Activated CD4-positive, alpha-beta T cell treated with anti-CD3 and anti-CD28 coated beads, Interleukin-2, amount 50 U/mL, for 48 hours (primary cell): ENCODE data around the gene ECD.

Experiments used
- DNase-seq, 2 experiments: peaks; one replicate each; pipeline ENCODE4 v3.0.0-alpha.2; 2020

ECD gene

DNA sequence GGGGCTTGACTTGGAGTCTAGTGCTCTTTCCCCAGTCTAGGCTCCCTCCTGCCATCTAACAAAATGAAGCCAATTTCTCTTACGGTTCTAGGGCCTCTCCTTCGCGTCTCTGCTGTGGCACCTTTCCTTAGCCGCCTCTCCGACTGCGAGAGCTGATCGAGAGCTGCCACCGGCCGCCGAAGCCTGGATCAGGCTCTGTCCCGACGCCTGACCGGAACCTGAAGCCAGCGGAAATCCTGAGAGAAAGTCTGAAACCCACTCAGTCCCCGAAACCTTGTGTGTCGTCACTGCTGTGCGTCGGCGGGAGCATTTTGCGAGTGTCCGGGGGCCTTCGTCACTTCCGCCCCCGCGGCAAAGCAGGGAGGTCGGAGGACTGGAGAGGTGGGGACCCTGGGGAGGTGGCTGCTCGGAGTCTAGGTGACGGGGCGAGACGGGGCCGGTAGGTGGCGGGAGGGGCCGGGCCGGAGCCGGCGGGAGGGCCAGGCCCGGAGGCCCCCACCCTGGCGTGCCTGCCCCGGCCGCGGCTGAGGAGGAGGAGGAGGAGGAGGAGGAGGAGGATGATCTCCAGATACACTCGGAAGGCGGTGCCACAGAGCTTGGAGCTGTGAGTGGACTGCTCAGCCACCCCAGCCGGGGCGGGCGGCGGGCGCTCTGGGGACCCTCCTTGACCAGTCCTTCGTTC is at the start of gene ECD, which contains the start of gene FAM149B1:
Gene ECD, minus strand, starts transcription at position 226 of the 682 bp plus-strand sequence. CDS start 4,071 bp downstream, outside the sequence.
Gene FAM149B1, plus strand, starts transcription at position 337 of the 682 bp plus-strand sequence. Its CDS starts 221 bp downstream, at position 558.
- peak; percentile 94 to 95 for DNase-seq

DNA sequence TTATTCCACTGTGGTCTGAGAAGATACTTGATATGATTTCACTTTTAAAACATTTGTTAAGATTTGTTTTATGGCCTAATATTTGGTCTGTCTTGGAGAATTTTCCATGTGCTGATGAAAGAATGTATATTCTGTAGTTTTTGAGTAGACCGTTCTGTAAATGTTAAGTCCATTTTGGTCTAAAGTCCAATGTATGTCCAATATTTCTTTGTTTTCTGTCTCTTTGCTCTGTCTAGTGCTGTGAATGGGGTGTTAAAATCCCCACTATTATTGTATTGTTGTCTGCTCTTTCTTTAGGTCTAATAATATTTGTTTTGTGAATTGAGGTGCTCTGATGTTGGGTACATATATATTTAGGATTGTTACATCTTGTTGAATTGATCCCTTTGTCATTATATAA is 47.9 kb upstream of the ECD start:
- no peak for DNase-seq

- no peak for DNase-seq
Observed at GRCh38 chr10:73211106-73211811, 43.5 kb upstream of the ECD start.

DNA sequence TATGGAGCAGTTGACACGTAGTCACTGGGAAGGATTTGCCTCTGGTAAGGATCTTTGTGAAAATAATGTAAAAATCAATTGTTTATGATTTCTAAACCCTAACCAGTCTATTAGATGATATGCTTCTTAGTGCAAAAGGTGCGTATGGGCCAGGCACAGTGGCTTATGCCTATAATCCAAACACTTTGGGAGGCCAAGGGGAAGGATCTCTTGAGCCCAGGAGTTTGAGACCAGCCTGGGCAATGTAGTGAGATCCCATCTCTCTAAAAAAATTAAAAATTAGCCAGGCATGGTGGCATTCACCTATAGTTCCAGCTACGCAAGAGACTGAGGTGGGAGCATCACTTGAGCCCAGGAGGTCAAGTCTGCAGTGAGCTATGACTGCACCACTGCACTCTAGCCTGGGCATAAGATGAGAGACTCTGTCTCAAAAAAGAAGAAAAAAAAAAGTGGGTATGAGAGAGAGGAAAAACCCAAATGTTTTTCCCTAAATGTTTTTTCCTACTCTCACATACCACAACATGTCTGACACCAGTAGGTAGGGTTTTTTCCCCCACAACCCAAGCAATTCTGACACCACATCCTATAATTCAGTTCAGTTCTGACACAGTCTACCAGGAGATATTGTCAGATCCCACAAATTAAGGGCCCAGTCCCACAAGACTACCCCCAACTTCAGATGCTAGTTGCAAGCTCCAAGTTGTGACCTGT is 42.7 kb upstream of the ECD start:
- no peak for DNase-seq

- DNase-seq: no peak
Observed at GRCh38 chr10:73209705-73210104, 41.9 kb upstream of the ECD start.

- DNase-seq: no peak
Observed at GRCh38 chr10:73207883-73208282, 40.1 kb upstream of the ECD start.

GRCh38 chr10:73206385-73206784 is 38.6 kb upstream of the ECD start:
- DNase-seq: no peak

DNA sequence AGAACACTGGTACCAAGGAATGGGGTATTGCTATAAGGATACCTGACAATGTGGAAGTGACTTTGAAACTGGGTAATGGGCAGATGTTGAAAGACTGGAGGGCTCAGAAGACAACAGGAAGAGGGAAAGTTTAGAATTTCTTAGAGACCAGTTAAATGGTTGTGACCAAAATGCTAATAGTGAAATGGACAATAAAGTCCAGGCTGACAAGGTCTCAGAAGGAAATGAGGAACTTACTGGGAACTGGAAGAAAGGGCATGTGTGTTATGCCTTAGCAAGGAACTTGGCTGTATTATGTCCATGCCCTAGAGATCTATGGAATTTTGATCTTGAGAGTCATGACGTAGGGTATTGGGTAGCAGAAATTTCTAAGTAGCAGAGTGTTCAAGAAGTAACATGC is 38.1 kb upstream of the ECD start:
- no peak for DNase-seq

- no peak for DNase-seq
Observed at GRCh38 chr10:73205081-73205480, 37.3 kb upstream of the ECD start.

DNA sequence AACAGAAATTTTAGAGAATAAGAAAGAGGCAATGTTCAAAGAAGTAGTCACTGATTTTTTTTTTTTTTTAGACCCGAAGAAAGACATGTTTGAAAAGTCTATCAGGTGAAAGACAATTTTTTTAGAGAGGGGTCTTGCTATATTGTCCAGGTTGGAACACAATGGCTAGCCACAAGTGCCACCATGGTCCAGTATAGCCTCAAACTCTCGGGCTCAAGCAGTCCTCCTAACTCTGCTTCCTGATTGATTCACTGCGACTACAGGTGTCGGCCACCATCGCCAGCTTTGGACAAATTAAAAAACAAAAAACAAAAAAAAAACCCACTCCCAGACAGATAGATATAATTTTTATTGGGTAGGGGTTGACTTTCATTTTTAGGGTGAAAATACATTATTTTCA is 22.4 kb upstream of the ECD start:
- no peak for DNase-seq

DNA sequence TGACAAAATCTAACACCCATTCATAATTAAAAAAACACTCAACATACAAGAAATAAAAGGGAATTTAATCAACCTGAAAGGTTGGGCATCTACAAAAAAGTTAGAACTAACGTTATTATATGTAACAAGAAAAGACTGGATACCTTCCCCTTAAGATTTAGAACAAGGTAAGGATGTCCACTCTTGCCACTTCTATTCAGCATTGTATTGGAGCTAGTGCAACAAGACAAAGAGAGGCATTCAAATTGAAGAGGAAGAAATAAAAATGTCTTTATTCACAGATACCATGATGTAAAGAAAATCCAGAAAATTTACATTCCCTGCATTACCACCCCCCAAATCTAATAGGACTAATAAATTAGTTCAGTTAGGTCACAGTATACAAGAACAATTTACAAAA is 18.5 kb upstream of the ECD start:
- DNase-seq: no peak

DNA sequence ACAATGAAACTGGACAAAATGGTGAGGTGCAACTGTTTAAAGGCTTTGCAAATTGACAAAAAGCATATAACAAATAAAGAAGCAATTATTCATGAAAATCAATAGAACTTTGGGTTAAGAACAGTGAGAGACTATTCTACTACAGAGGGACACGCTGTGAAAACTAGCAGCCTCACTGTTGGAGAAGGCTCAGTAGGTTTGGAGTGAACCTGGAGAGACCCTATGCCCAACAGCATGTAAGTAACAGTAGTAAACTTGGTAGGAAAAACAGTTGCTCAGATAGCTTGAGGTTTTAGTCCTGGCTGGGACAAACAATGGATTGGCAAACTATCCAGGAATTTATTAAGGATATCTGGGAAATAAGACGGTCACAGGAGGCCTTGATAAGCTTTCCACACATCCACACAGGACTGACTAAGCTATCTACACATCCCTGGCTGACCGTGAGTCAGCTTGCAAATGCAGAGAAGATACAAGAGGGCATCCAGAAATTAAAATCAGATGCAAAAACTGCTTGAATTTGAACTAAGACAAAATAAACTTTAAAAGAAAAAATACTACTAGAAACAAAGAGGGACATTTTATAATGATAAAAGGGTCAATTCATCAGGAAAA is 16.0 kb upstream of the ECD start:
- no peak for DNase-seq

DNA sequence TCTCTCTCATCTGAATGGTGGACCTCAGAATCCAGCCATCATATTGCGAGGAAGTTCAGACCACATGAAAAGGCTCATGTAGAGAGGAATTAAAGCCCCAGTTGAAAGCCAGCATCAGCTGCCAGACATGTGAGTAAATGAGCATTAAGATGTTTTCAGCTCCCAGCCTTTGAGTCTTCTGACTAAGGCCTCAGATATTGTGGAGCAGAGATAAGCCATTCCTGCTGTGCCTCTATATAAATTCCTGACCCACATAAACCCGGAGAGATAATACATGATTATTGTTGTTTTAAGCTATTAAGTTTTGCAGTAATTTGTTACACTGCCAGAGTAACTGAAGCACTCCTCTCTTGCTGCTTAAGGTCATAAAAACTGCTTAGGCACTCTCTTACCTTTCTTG is 14.8 kb upstream of the ECD start:
- DNase-seq: no peak

DNA sequence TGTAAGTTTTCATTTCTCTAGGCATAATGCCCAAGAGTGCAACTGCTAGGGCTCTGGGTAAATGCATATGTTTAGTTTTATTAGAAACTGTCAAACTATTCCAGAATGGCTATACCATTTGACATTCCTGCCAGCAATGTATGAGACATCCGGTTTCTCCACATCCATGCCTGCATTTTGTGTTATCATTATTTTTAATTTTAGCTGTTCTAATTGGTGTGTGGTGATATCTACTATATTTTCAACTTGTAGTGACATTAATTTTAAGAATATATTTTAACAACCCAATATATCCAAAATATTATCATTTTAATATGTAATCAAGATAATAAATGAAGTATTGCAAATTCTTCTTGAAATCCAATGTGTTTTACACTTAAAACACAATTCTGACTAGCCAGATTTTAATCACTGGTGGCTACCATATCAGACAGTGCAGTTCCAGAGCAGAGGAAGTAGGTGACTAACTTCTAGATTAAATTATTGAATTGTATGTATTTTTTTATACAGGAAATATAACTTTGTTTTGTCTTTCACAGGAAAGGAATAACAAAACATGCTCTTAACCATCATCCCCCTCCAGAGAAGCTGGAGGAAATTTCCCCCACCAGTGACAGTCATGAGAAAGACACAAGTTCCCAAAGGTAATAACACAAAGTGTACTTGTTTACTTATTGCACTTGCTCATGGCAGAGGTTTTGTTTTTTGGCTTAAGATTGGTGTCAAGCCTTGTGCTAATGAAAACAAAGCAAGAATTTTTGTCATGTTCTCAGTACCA is 6.5 kb upstream of the ECD start:
- DNase-seq: no peak

DNA sequence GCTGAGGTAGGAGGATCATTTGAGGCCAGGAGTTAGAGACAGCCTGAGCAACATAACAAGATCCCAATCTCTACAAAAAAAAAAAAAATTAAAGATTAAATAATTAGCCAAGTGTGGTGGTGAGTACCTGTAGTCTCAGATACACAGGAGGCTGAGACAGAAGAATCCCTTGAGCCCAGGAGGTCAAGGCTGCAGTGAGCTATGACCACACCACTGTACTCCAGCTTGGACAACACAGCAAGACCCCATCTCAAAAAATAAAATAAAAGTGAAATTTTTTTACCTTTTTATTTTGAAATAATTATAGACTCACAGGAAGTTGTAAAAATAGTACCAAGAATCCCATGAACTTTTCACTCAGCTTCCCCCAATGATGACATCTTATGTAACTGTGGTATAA is 5.1 kb upstream of the ECD start:
- DNase-seq: no peak

GRCh38 chr10:73169320-73169719 is 1.5 kb upstream of the ECD start:
- DNase-seq: no peak

GRCh38 chr10:73168465-73168803 is 626 bp upstream of the ECD start:
- DNase-seq: no peak

GRCh38 chr10:73167458-73167782 is 388 bp downstream of the ECD start:
- no peak for DNase-seq

GRCh38 chr10:73166972-73167371 is 836 bp downstream of the ECD start:
- no peak for DNase-seq

DNA sequence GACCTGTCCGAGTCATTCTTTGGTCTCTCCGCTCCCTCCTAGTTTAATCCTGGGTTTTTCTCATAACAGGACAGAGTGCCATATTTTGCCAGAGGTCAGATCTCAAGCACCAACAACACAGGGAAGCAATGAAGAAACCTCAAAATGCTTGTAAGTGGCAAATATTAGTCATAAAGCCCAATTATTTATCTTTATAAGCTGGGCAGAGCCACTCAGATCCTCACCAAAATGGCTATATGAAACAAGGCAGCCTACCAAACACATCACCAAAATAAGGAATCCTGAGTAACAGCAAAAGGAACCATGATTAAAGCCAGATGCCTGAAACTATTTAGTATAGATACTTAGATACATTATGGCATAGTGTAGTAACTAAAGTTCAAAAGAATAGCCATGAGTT is 4.7 kb downstream of the ECD start:
- no peak for DNase-seq

DNA sequence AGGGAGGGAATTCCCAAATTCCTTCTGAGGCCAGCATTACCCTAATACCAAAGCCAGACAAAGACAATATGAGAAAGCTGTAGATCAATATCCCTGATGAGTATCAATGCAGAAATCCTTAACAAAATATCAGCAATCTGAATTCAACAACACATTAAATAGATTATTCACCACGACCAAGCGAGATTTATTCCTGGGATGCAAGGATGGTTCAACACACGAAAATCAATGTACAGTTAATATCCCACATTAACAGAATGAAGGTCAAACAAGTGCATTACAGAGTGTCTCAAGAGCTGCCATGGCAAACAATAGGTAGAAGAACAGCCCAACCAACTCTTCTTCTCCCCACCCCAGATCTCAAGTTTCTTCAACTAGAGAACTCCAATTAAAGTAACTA is 6.1 kb downstream of the ECD start:
- no peak for DNase-seq

DNA sequence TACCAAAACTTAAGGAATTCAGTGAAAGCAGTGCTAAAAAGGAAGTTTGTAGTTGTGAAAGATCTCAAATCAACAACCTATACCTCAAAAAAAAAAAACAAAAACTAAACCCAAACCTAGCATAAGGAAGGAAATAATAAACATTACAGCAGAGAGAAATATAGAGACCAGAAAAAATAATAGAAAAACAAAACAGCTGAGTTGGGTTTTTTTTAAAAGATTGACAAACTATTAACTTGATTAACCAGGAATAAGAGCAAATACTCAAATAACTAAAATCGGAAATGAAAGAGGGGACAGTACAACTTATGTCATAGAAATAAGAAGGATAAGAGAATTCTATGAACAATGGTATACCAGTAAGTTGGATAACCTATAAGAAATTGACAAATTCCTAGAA is 6.7 kb downstream of the ECD start:
- no peak for DNase-seq

DNA sequence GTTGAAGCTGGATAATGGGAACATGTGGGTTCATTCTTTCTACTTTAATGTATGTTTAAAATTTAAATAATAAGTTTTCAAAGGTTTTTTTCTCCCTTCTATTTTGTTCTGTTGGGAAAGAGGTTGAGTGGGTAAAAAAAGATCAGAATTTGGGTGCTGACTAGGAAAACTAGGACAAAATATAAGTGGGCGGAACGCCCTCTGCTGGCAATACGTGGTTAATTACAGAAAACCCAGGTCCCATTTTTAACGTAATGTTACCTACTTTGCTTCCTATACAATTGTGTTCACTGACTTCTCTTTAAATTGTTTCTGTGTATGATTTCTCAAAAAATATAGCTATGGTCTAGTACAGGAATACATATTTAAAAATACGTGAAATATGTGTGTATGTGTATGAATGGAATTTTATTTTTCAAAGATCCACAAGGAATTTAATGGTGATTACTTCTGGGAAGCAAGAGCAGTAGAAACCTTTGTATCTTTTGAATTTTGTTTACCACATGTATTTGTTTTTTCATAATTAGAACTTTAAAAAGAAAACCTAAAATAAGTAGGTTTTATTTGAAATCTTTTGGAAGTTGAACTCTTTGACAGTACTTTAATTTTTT is 8.7 kb downstream of the ECD start:
- DNase-seq: peak; percentile 51 to 66
